Astrocyte (in vitro differentiated cells and primary cell): ENCODE results near the gene PTPN14. TPM values are rescaled to one million over a fixed set of nuclear protein-coding genes. Genes with fewer than 3 reads are reported as not detected.

Experiments used
- DNase-seq: peaks from one replicate; pipeline ENCODE4 v3.0.0-alpha.2; 2010; ENCODE audit warnings: low read depth
- FAIRE-seq: peaks from 2 replicates; lab custom pipeline; 2011; peaks lifted over from hg19 to GRCh38; lab: Jason Lieb, UNC
- H2AFZ ChIP-seq: 2 replicates; pipeline ENCODE4 v1.6.0; 2012; ENCODE audit warnings: low read depth, low read length, inconsistent platforms
- H3K27ac ChIP-seq: 2 replicates; pipeline ENCODE4 v1.5.1; 2011; ENCODE audit warnings: low read depth, low read length, inconsistent platforms
- H3K27me3 ChIP-seq: 2 replicates; pipeline ENCODE4 v1.6.0; 2011; ENCODE audit warnings: low read length, inconsistent platforms; ENCODE audit not compliant: insufficient read depth
- H3K36me3 ChIP-seq: 2 replicates; pipeline ENCODE4 v1.5.1; 2011; ENCODE audit warnings: low read length, inconsistent platforms; ENCODE audit not compliant: insufficient read depth
- H3K4me1 ChIP-seq: 2 replicates; pipeline ENCODE4 v1.5.1; 2011; ENCODE audit warnings: low read length, inconsistent platforms; ENCODE audit not compliant: insufficient read depth
- H3K4me2 ChIP-seq: 2 replicates; pipeline ENCODE4 v1.6.0; 2012; ENCODE audit warnings: low read length, inconsistent platforms
- H3K4me3 ChIP-seq: 2 replicates; pipeline ENCODE4 v1.5.1; 2011; ENCODE audit warnings: low read depth, mild to moderate bottlenecking, low read length, inconsistent platforms; ENCODE audit not compliant: insufficient read depth
- H3K79me2 ChIP-seq: 2 replicates; pipeline ENCODE4 v1.6.0; 2012; ENCODE audit warnings: mild to moderate bottlenecking, low read length, inconsistent platforms; ENCODE audit not compliant: insufficient read depth
- H3K9ac ChIP-seq: 2 replicates; pipeline ENCODE4 v1.6.0; 2012; ENCODE audit warnings: mild to moderate bottlenecking, low read length, inconsistent platforms
- H3K9me3 ChIP-seq: 2 replicates; pipeline ENCODE4 v1.5.1; 2012; ENCODE audit warnings: low read depth, mild to moderate bottlenecking, low read length, inconsistent platforms; ENCODE audit not compliant: insufficient read depth
- H4K20me1 ChIP-seq: 2 replicates; pipeline ENCODE4 v1.6.0; 2012; ENCODE audit warnings: low read length, inconsistent platforms; ENCODE audit not compliant: insufficient read depth
- H3K27ac Mint-ChIP-seq: one replicate; pipeline ENCODE4 v1.8.0; 2021; ENCODE audit warnings: mild to moderate bottlenecking, mixed read lengths; ENCODE audit not compliant: unreplicated experiment
- H3K27me3 Mint-ChIP-seq: one replicate; pipeline ENCODE4 v1.8.0; 2021; ENCODE audit warnings: low read depth, mixed read lengths; ENCODE audit not compliant: unreplicated experiment
- H3K36me3 Mint-ChIP-seq: one replicate; pipeline ENCODE4 v1.8.0; 2021; ENCODE audit warnings: low read depth, mixed read lengths; ENCODE audit not compliant: unreplicated experiment
- H3K4me1 Mint-ChIP-seq: one replicate; pipeline ENCODE4 v1.8.0; 2021; ENCODE audit warnings: low read depth, mixed read lengths; ENCODE audit not compliant: unreplicated experiment
- H3K4me3 Mint-ChIP-seq: one replicate; pipeline ENCODE4 v1.8.0; 2021; ENCODE audit warnings: mild to moderate bottlenecking, moderate library complexity, mixed read lengths; ENCODE audit not compliant: unreplicated experiment
- H3K9me3 Mint-ChIP-seq: one replicate; pipeline ENCODE4 v1.8.0; 2021; ENCODE audit warnings: mild to moderate bottlenecking, mixed read lengths; ENCODE audit not compliant: unreplicated experiment
- EZH2 ChIP-seq: IDR thresholded peaks from 2 replicates; pipeline ENCODE4 v1.6.1; 2012; ENCODE audit warnings: mild to moderate bottlenecking, low read length, inconsistent platforms; ENCODE audit not compliant: insufficient read depth
- total RNA-seq: library from RNA; stranded (reverse); gene quantifications from 2 replicates; pipeline ENCODE4 v1.2.1, GENCODE V29; 2021
- TF ChIP-seq, protein P1 (sequence below): IDR thresholded peaks from 2 replicates; pipeline ENCODE4 v1.5.1; 2011; ENCODE audit warnings: low read depth, mild to moderate bottlenecking, inconsistent platforms, low read length, moderate library complexity; ENCODE audit not compliant: insufficient read depth

Gene PTPN14
- total RNA-seq, 1 donor from 2014 or later = 177 TPM

GRCh38 chr1:214417545-214418210 is 133.7 kb downstream of the PTPN14 start:
- H3K4me1 Mint-ChIP-seq = peaks cover 78% of the 10 kb centered on the region
- DNase-seq = no peak

DNA sequence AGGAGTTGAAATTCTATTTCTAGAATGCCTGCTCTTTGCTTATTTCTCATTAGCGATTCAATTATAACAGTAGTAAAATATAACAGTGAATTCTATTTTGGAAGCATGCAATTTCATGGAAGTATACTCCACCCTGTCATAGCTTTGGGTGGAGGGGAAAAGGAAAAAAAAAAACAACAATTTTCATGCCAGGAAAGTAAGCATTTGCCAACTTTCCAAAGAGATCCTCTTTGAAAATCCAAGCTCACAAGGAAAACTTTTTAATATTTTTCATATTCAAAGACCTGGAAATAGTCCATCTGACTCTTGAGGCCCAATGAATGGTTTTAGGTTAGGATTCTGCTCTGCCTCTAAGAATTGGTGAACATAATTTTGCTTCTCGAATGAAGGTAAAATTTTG is 134.5 kb downstream of the PTPN14 start:
- no peak overlapping the region for H3K27ac ChIP-seq
- no peak overlapping the region for H2AFZ ChIP-seq
- TF ChIP-seq, protein P1, sequence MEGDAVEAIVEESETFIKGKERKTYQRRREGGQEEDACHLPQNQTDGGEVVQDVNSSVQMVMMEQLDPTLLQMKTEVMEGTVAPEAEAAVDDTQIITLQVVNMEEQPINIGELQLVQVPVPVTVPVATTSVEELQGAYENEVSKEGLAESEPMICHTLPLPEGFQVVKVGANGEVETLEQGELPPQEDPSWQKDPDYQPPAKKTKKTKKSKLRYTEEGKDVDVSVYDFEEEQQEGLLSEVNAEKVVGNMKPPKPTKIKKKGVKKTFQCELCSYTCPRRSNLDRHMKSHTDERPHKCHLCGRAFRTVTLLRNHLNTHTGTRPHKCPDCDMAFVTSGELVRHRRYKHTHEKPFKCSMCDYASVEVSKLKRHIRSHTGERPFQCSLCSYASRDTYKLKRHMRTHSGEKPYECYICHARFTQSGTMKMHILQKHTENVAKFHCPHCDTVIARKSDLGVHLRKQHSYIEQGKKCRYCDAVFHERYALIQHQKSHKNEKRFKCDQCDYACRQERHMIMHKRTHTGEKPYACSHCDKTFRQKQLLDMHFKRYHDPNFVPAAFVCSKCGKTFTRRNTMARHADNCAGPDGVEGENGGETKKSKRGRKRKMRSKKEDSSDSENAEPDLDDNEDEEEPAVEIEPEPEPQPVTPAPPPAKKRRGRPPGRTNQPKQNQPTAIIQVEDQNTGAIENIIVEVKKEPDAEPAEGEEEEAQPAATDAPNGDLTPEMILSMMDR = no peak
- TF ChIP-seq EZH2 = no peak
- peaks cover 83% of the 10 kb centered on the region for H3K79me2 ChIP-seq
- no peak overlapping the region for H3K4me2 ChIP-seq
- no peak for DNase-seq
- no peaks in the 10 kb centered on the region for H3K9me3 ChIP-seq
- no peak overlapping the region for H3K4me3 Mint-ChIP-seq
- H3K4me1 Mint-ChIP-seq = peaks cover 69% of the 10 kb centered on the region
- no peaks in the 10 kb centered on the region for H3K27me3 Mint-ChIP-seq
- peaks cover 6% of the 10 kb centered on the region for H4K20me1 ChIP-seq
- H3K36me3 ChIP-seq = peaks cover 11% of the 10 kb centered on the region
- H3K4me3 ChIP-seq = no peak overlapping the region
- peaks cover 36% of the 10 kb centered on the region for H3K4me1 ChIP-seq
- H3K9me3 Mint-ChIP-seq = no peaks in the 10 kb centered on the region
- no peaks in the 10 kb centered on the region for H3K27me3 ChIP-seq
- H3K9ac ChIP-seq = no peak overlapping the region
- H3K27ac Mint-ChIP-seq = no peak overlapping the region
- peaks cover 6% of the 10 kb centered on the region for H3K36me3 Mint-ChIP-seq
- no peak for FAIRE-seq

More at GRCh38 chr1:214417545-214418210, 133.7 kb downstream of the PTPN14 start:
- no peak overlapping the region for H3K4me2 ChIP-seq
- no peak overlapping the region for H3K9ac ChIP-seq
- H3K4me3 Mint-ChIP-seq = no peak overlapping the region
- H3K27me3 Mint-ChIP-seq = no peaks in the 10 kb centered on the region
- H4K20me1 ChIP-seq = peaks cover 6% of the 10 kb centered on the region
- no peaks in the 10 kb centered on the region for H3K27me3 ChIP-seq
- H3K27ac ChIP-seq = no peak overlapping the region
- H3K36me3 ChIP-seq = peaks cover 11% of the 10 kb centered on the region
- peaks cover 79% of the 10 kb centered on the region for H3K79me2 ChIP-seq
- no peak overlapping the region for H2AFZ ChIP-seq
- H3K36me3 Mint-ChIP-seq = peaks cover 10% of the 10 kb centered on the region
- peaks cover 42% of the 10 kb centered on the region for H3K4me1 ChIP-seq
- TF ChIP-seq, protein P1 = no peak
- TF ChIP-seq EZH2 = no peak
- H3K9me3 Mint-ChIP-seq = no peaks in the 10 kb centered on the region
- H3K4me3 ChIP-seq = no peak overlapping the region
- H3K9me3 ChIP-seq = no peaks in the 10 kb centered on the region
- FAIRE-seq = no peak
- H3K27ac Mint-ChIP-seq = no peak overlapping the region

- H3K36me3 Mint-ChIP-seq = peaks cover 6% of the 10 kb centered on the region
These were observed 135.0 kb downstream of the PTPN14 start for GRCh38 chr1:214416417-214416816.

More at GRCh38 chr1:214416417-214416816, 135.0 kb downstream of the PTPN14 start:
- no peaks in the 10 kb centered on the region for H3K9me3 ChIP-seq
- DNase-seq = peak; percentile 87
- H3K4me1 ChIP-seq = peaks cover 31% of the 10 kb centered on the region
- H3K9ac ChIP-seq = no peak overlapping the region
- no peak overlapping the region for H2AFZ ChIP-seq
- TF ChIP-seq, protein P1 = no peak
- no peak for TF ChIP-seq EZH2
- peak; percentile 73 for FAIRE-seq
- no peak overlapping the region for H3K4me3 ChIP-seq
- H3K27ac ChIP-seq = peak overlapping the region; percentile 41
- H3K27ac Mint-ChIP-seq = no peak overlapping the region
- peaks cover 11% of the 10 kb centered on the region for H3K36me3 ChIP-seq
- no peaks in the 10 kb centered on the region for H3K27me3 Mint-ChIP-seq
- peak overlapping the region; percentile 17 for H3K4me2 ChIP-seq
- peaks cover 6% of the 10 kb centered on the region for H4K20me1 ChIP-seq
- H3K27me3 ChIP-seq = no peaks in the 10 kb centered on the region
- H3K4me3 Mint-ChIP-seq = no peak overlapping the region
- H3K9me3 Mint-ChIP-seq = no peaks in the 10 kb centered on the region
- peaks cover 80% of the 10 kb centered on the region for H3K79me2 ChIP-seq
- peaks cover 65% of the 10 kb centered on the region for H3K4me1 Mint-ChIP-seq
